ENCODE measurements around the gene STK32B. TPM values are rescaled to one million over a fixed set of nuclear protein-coding genes. Genes with fewer than 3 reads are reported as not detected.
"Not testable (repeated sequence)": the region's sequence is repeated elsewhere in the genome, so short reads cannot be mapped to it uniquely, and the experiment has no call there.

STK32B gene
- polyA plus RNA-seq, 1 of the 3 experiments (the other 2 are of a cell fraction) = 0.20 TPM

DNA sequence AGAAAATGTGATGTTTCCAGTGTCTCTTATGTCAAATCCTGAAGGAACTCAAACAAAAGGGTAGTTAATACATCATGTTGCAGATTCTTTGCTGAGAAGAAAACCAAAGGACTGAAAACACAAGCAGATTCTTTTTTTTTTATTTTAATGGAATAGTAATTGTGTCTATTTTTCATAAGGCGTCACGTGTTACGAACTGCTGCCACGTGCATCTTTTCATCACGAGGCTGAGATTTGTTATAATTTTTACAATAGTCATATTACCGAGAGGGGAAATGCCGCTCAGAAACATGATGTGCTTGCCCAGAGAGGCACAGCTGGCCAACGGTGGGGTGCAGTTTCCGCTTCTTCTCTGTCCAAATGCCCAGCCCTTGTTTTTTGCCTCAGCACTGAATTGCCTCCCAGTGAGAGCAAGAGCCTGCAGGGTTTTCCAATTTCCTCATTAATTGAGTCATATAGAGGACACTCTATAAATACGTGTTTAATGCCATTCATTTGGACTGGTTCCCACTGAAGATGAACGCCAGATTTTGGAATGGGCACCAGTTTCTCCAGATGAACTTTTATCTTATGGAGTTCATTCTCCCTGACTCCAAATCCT, 225.3 kb downstream of the STK32B start (continued):
- TF ChIP-seq TEAD4 (IDR thresholded peaks at IDR 0.05; ENCODE audit: borderline replicate concordance, insufficient read depth) (no peak), JUND (IDR thresholded peaks at IDR 0.05) (no peak), NFIC (IDR thresholded peaks at IDR 0.05; ENCODE audit: borderline replicate concordance) (no peak), EZH2phosphoT487 (IDR thresholded peaks at IDR 0.05; ENCODE audit: borderline replicate concordance, low read depth) (no peak)
- TF ChIP-seq, protein P1, sequence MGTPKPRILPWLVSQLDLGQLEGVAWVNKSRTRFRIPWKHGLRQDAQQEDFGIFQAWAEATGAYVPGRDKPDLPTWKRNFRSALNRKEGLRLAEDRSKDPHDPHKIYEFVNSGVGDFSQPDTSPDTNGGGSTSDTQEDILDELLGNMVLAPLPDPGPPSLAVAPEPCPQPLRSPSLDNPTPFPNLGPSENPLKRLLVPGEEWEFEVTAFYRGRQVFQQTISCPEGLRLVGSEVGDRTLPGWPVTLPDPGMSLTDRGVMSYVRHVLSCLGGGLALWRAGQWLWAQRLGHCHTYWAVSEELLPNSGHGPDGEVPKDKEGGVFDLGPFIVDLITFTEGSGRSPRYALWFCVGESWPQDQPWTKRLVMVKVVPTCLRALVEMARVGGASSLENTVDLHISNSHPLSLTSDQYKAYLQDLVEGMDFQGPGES (IDR thresholded peaks at IDR 0.05; ENCODE audit: low read depth, low read length) = no peak

DNA sequence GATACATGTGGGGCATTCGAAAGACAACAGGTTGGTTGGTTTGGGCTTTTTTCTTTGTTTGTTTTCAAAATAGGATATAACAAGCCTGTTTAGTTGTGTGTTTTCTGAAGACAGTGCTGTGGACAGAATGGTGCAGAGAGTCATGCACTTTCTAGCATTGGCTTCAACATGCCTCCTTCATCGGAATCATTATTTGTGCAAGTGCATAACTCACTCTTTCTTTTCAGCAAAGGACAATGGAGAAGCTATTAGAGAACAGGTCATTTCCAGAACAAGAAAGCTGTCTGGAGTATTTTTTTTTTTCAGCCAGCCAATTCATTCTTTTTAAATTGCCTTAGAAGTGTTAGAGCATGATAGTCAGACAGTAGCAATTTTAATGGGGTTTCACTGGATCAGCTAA, 225.8 kb downstream of the STK32B start:
- Histone ChIP-seq H3F3A (replicated peaks; ENCODE audit: insufficient read depth) (no peaks in the 10 kb centered on the region), H3K4me3 (ENCODE audit: low read depth in 2 of 2, low read length in 1 of 2) (no peak overlapping the region), H3K9me2 (no peaks in the 10 kb centered on the region), H3K4me2 (no peak overlapping the region), H3K4me1 (ENCODE audit: control insufficient read depth in 1 of 2, insufficient read depth in 2 of 2, low read depth in 1 of 2, low read length in 1 of 2) (no peaks in the 10 kb centered on the region), H3K9me3 (no peaks in the 10 kb centered on the region), H3K27ac (ENCODE audit: low read depth in 2 of 2, low read length in 1 of 2) (no peak overlapping the region), H2AFZ (ENCODE audit: low read depth) (no peak overlapping the region), H3K27me3 (ENCODE audit: insufficient read depth) (no peaks in the 10 kb centered on the region), H4K20me1 (ENCODE audit: insufficient read depth) (no peaks in the 10 kb centered on the region), H3K9ac (no peak overlapping the region), H3K79me2 (ENCODE audit: insufficient read depth) (no peaks in the 10 kb centered on the region), H3K36me3 (replicated peaks in 1 of 2; ENCODE audit: control insufficient read depth in 1 of 2, insufficient read depth in 2 of 2, low read length in 1 of 2) (no peaks in the 10 kb centered on the region)
- no peak for DNase-seq
- TF ChIP-seq YY1 (IDR thresholded peaks at IDR 0.05; ENCODE audit: low read depth) = no peak
- ChIA-PET POLR2A (no interaction called here), CTCF (interaction anchor here (0.6 kb wide), 1 partner anchor 100 kb away, joined by 4 read pairs; no protein-coding TSS in a partner anchor)
- 8% methylated on average over 2 of the region's 2 CpGs for WGBS (ENCODE audit: low lambda C conversion rate)

DNA sequence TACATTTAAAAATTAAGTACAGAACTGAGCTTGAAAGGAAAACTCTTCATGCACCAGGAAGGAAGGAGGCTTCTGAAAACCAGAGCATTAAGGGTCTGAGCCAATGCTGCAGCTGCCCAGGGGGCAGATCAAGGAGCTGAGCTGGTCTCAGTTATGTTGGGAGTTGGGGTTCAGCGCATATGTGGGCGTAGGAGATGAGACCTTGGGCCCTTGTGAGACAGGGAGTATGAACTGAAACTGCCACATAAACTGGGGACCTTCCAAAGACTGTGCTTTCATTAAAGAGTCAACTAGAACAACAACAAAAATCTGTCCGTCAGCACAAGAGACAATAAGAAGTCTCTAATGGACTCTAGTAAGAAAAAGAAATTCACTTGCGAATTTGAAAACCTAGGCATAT, 226.9 kb downstream of the STK32B start:
- Histone ChIP-seq H3K4me1 (ENCODE audit: control insufficient read depth in 1 of 2, insufficient read depth in 2 of 2, low read depth in 1 of 2, low read length in 1 of 2) (no peaks in the 10 kb centered on the region), H3F3A (replicated peaks; ENCODE audit: insufficient read depth) (no peaks in the 10 kb centered on the region), H3K27me3 (ENCODE audit: insufficient read depth) (no peaks in the 10 kb centered on the region), H3K9me2 (no peaks in the 10 kb centered on the region), H3K36me3 (replicated peaks in 1 of 2; ENCODE audit: control insufficient read depth in 1 of 2, insufficient read depth in 2 of 2, low read length in 1 of 2) (no peaks in the 10 kb centered on the region), H3K27ac (ENCODE audit: low read depth in 2 of 2, low read length in 1 of 2) (no peak overlapping the region), H3K9ac (no peak overlapping the region), H3K4me3 (ENCODE audit: low read depth in 2 of 2, low read length in 1 of 2) (no peak overlapping the region), H3K79me2 (ENCODE audit: insufficient read depth) (no peaks in the 10 kb centered on the region), H3K9me3 (no peaks in the 10 kb centered on the region), H4K20me1 (ENCODE audit: insufficient read depth) (no peaks in the 10 kb centered on the region), H3K4me2 (no peak overlapping the region), H2AFZ (ENCODE audit: low read depth) (no peak overlapping the region)
- DNase-seq = no peak
- POLR2A ChIA-PET = no interaction called here
- 18% methylated on average over 4 of the region's 4 CpGs for WGBS (ENCODE audit: low lambda C conversion rate)
- no peak for TF ChIP-seq RCOR1 (IDR thresholded peaks at IDR 0.05; ENCODE audit: low read length)
- no peak for TF ChIP-seq CTCF (IDR thresholded peaks at IDR 0.05)
- TF ChIP-seq RFX5 (IDR thresholded peaks at IDR 0.05; ENCODE audit: low read length) = no peak
- TF ChIP-seq SIN3A (IDR thresholded peaks at IDR 0.05; ENCODE audit: borderline replicate concordance, low read depth, low read length) = no peak
- TF ChIP-seq JUND (IDR thresholded peaks at IDR 0.05) = no peak
- TF ChIP-seq USF1 (IDR thresholded peaks at IDR 0.05; ENCODE audit: borderline replicate concordance, low read depth) = no peak
- TF ChIP-seq TCF12 (IDR thresholded peaks at IDR 0.05) = no peak
- TF ChIP-seq RAD21 (IDR thresholded peaks at IDR 0.05; ENCODE audit: low read length) = no peak
- TF ChIP-seq PBX3 (IDR thresholded peaks at IDR 0.05) = no peak
- no peak for TF ChIP-seq TEAD4 (IDR thresholded peaks at IDR 0.05; ENCODE audit: borderline replicate concordance, insufficient read depth)
- no peak for TF ChIP-seq NRF1 (IDR thresholded peaks at IDR 0.05; ENCODE audit: low read depth, low read length)
- no peak for TF ChIP-seq RXRA (IDR thresholded peaks at IDR 0.05; ENCODE audit: borderline replicate concordance, low read depth)
- CTCF ChIA-PET = no interaction called here

DNA sequence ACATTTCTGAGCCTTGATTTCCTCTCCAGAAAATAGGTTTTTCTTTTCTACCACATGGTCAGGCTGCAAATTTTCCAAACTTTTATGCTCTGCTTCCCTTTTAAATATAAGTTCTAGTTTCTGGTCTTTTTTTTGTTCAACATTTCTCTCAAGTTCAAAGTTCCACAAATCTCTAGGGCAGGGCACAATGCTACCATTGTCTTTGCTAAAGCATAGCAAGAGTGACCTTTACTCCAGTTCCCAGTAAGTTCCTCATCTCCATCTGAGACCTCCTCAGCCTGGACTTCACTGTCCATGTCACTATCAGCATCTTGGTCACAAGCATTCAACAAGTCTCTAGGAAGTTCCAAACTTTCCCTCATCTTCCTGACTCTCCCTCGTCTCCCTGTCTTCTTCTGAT, 228.8 kb downstream of the STK32B start:
- H3F3A ChIP-seq (replicated peaks; ENCODE audit: insufficient read depth); H3K27me3 ChIP-seq (ENCODE audit: insufficient read depth); H3K4me1 ChIP-seq (ENCODE audit: control insufficient read depth in 1 of 2, insufficient read depth in 2 of 2, low read depth in 1 of 2, low read length in 1 of 2); H3K4me2 ChIP-seq; CTCF ChIA-PET; H3K9ac ChIP-seq; H3K9me3 ChIP-seq; H3K9me2 ChIP-seq; DNase-seq; H3K79me2 ChIP-seq (ENCODE audit: insufficient read depth); H3K4me3 ChIP-seq (ENCODE audit: low read depth in 2 of 2, low read length in 1 of 2); H2AFZ ChIP-seq (ENCODE audit: low read depth); POLR2A ChIA-PET; H4K20me1 ChIP-seq (ENCODE audit: insufficient read depth); H3K36me3 ChIP-seq (replicated peaks in 1 of 2; ENCODE audit: control insufficient read depth in 1 of 2, insufficient read depth in 2 of 2, low read length in 1 of 2); H3K27ac ChIP-seq (ENCODE audit: low read depth in 2 of 2, low read length in 1 of 2): not testable (repeated sequence)
- WGBS (ENCODE audit: low lambda C conversion rate) = 0% methylated on average over 1 of the region's 1 CpG

Measured in SK-N-SH (cell line).